ENCODE data around the gene MMRN2. TPM values are rescaled to one million over a fixed set of nuclear protein-coding genes. Genes with fewer than 3 reads are reported as not detected.

Gene MMRN2
- total and polyA plus RNA-seq, 8 donors, result 1.00 to 40.0 (median 5.7) TPM

- H3K27ac ChIP-seq, result no peak overlapping the region
- 86 to 98% (median 94%) methylated on average over 3 of the region's 3 CpGs for WGBS, 5 donors
- TF ChIP-seq, protein P1, sequence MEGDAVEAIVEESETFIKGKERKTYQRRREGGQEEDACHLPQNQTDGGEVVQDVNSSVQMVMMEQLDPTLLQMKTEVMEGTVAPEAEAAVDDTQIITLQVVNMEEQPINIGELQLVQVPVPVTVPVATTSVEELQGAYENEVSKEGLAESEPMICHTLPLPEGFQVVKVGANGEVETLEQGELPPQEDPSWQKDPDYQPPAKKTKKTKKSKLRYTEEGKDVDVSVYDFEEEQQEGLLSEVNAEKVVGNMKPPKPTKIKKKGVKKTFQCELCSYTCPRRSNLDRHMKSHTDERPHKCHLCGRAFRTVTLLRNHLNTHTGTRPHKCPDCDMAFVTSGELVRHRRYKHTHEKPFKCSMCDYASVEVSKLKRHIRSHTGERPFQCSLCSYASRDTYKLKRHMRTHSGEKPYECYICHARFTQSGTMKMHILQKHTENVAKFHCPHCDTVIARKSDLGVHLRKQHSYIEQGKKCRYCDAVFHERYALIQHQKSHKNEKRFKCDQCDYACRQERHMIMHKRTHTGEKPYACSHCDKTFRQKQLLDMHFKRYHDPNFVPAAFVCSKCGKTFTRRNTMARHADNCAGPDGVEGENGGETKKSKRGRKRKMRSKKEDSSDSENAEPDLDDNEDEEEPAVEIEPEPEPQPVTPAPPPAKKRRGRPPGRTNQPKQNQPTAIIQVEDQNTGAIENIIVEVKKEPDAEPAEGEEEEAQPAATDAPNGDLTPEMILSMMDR (IDR thresholded peaks at IDR 0.05), result no peak
- no peak for TF ChIP-seq POLR2A (IDR thresholded peaks at IDR 0.05)
- TF ChIP-seq EP300 (IDR thresholded peaks at IDR 0.05), result no peak
- TF ChIP-seq POLR2AphosphoS5 (IDR thresholded peaks at IDR 0.05), result no peak
- intact Hi-C loops (cut with DNase I; ENCODE audit: low total_unique reads), result no loop called here
- peaks cover 11 to 35% (median 21%) of the 10 kb centered on the region in 4 donors for H3K4me1 ChIP-seq
- H3K4me3 ChIP-seq, result no peak overlapping the region
- H3K27me3 ChIP-seq, result peaks cover 0 to 10% (median 0%) of the 10 kb centered on the region in 3 donors
- no peak for DNase-seq
- H3K9me3 ChIP-seq, result no peaks in the 10 kb centered on the region
- peaks cover 0 to 5% (median 1%) of the 10 kb centered on the region in 4 donors for H3K36me3 ChIP-seq
Measured at GRCh38 chr10:86944907-86945306, 12.5 kb downstream of the MMRN2 start.

DNA sequence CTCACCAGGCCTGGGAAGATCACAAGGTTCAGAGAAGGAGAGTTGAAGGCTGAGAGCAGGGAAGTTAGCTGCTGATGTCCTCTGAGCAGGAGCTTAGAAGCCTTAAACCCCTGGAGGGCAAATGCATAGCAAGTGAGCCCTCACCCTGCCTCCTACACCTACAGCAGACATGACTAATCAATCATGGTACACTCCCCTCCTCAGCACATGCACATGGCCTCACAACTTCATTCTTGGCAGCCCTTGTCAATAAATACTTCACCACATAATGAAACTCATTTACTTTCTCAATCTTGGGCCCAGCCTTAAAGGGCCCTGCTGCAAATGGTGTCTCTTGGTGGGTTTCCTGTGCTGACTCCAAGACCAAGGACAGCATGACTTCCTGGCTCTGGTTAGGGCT is 12.9 kb downstream of the MMRN2 start:
- H3K27me3 ChIP-seq, result peaks cover 0 to 10% (median 0%) of the 10 kb centered on the region in 3 donors
- no peaks in the 10 kb centered on the region for H3K9me3 ChIP-seq
- no peak overlapping the region for H3K4me3 ChIP-seq
- H3K27ac ChIP-seq, result no peak overlapping the region
- H3K36me3 ChIP-seq, result peaks cover 0 to 5% (median 1%) of the 10 kb centered on the region in 4 donors
- intact Hi-C loops (cut with DNase I; ENCODE audit: low total_unique reads), result no loop called here
- H3K4me1 ChIP-seq, result peaks cover 11 to 40% (median 24%) of the 10 kb centered on the region in 4 donors
- TF ChIP-seq, protein P1 (IDR thresholded peaks at IDR 0.05), result no peak
- no peak for TF ChIP-seq POLR2A (IDR thresholded peaks at IDR 0.05)
- TF ChIP-seq POLR2AphosphoS5 (IDR thresholded peaks at IDR 0.05), result no peak
- no peak for TF ChIP-seq EP300 (IDR thresholded peaks at IDR 0.05)
- DNase-seq, result no peak

- no peak overlapping the region for H3K27ac ChIP-seq
- H3K9me3 ChIP-seq, result no peaks in the 10 kb centered on the region
- 83 to 90% (median 86%) methylated on average over 2 to 4 of the region's 4 CpGs for WGBS, 5 donors
- H3K4me3 ChIP-seq, result no peak overlapping the region
- TF ChIP-seq EP300 (IDR thresholded peaks at IDR 0.05), result no peak
- no peak for DNase-seq
- H3K27me3 ChIP-seq, result peaks cover 0 to 10% (median 0%) of the 10 kb centered on the region in 3 donors
- peaks cover 0 to 5% (median 1%) of the 10 kb centered on the region in 4 donors for H3K36me3 ChIP-seq
- H3K4me1 ChIP-seq, result peaks cover 11 to 43% (median 28%) of the 10 kb centered on the region in 4 donors
- intact Hi-C loops (cut with DNase I; ENCODE audit: low total_unique reads), result no loop called here
Measured at GRCh38 chr10:86944031-86944419, 13.4 kb downstream of the MMRN2 start.

- no peaks in the 10 kb centered on the region for H3K9me3 ChIP-seq
- DNase-seq, result peak in 1 of 2 donors; percentile 24
Measured at GRCh38 chr10:86943316-86944030, 13.9 kb downstream of the MMRN2 start.

More at GRCh38 chr10:86943316-86944030, 13.9 kb downstream of the MMRN2 start:
- WGBS, 5 donors, result 93 to 97% (median 94%) methylated on average over 18 to 30 of the region's 30 CpGs
- Histone ChIP-seq H3K36me3 (peaks cover 0 to 5% (median 1%) of the 10 kb centered on the region in 4 donors), H3K27me3 (peaks cover 0 to 10% (median 0%) of the 10 kb centered on the region in 3 donors), H3K4me3 (no peak overlapping the region), H3K4me1 (peaks cover 11 to 47% (median 31%) of the 10 kb centered on the region in 4 donors), H3K27ac (no peak overlapping the region)
- TF ChIP-seq POLR2AphosphoS5 (IDR thresholded peaks at IDR 0.05), result no peak
- TF ChIP-seq, protein P1 (IDR thresholded peaks at IDR 0.05), result no peak
- intact Hi-C loops (cut with DNase I; ENCODE audit: low total_unique reads), result no loop called here

All from stomach (tissue), 9 donors.